HL-60/S4 (cell line): ENCODE results near the gene EXOC3.

ENCODE experiments used
- in situ Hi-C: fragments of 300-500 bp; cut with MboI; formaldehyde crosslinking; loops from 2 replicates; pipeline ENCODE4 v1.14.3; 2022; ENCODE audit warnings: low sequenced_read_pairs

EXOC3 gene

DNA sequence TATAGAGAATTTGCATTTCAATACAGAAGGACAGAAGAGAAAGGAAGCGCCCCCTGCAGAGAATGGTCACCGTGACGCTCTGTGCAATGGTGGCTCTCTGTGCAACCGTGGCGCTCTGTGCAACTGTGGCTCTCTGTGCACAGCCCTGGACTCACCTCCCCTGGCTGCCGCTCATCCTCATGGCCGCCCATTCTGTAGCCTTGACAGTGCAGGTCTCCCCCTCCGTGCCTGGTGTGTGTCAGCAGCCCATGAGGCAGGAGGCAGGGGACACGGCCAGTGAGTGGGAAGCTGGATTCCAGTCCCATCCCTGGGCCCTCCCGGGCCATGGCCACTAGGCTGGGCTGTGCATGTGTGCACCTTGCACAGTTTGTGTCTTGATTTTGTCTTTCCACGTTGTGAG, 12.0 kb downstream of the EXOC3 start:
- in situ Hi-C loops, result no loop called here

GRCh38 chr5:455806-456205, 12.8 kb downstream of the EXOC3 start:
- in situ Hi-C loops, result no loop called here

GRCh38 chr5:456351-457194, 13.6 kb downstream of the EXOC3 start:
- in situ Hi-C loops, result no loop called here

DNA sequence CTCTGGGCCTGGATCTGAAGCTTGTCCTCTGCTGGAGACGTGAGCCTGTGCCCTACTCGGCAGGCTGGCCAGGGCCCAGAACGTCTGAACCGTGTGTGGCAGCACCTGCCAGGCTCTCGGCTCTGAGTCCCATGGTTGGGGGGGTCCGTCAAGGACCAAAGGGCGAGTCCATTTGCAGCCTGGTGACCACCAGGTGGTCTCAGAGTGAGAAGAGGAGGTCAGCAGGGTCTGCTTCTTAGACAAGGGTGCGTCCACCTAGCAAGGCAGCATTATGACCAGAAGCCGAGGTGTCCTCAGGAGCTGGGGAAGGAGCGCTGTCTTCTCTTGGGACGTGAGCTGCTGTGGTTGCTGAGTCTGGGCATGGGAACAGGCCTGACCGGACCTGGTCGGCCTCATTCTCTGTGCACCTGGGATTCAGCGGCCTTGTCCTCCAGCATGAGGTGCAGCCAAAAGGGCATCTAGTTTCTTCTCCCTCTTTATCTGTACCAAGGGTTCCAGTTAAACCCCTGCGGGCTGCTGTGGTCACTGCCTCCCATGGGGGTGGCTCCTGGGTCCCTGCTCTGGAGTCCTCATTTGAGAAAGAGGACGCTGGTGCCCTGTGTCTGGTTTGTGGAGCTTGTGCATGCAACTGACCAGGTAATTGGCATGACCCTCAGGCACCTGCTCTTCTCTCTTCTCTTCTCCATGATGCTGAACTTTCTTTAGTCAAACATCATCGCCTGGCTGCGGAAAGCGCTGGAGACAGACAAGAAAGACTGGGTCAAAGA, 14.4 kb downstream of the EXOC3 start:
- in situ Hi-C loops, result no loop called here

DNA sequence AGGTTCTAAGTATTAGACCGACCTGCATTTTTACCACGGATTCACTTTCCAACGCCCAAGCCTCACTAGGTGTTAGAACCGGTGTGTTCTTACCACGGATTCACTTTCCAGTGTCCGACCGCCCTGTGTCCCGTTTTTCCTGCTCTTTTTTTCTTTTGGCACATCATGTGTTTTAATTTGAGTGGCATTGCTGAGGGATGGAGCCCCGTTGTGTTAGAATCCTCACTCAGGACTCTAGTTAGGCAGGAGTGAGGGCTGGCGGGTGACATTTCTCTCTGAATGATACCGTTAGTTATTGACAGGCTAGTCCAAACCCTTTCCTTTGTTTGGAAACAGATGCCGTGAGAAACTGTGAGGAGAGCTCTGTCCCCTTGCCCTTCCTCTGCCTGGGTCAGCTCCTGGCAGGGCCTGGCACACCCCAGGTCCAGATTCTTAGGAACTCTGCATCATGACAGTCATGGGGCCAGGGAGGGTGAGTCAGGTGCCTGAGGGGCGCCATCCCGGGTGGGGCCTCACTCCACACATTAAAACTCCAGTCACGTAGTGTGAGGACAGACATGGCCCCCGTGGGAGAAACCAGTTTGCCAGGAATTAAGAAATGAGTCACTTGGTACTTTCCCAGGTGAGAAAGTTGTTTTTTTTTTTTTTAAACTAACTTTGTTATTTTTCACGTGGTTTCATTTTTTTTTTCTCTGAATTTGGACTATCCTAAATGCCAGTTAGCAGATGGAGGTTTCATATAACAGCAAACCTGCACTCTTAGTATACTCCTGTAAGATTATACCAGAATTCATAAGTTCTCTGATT, 15.8 kb downstream of the EXOC3 start:
- in situ Hi-C loops, result no loop called here

DNA sequence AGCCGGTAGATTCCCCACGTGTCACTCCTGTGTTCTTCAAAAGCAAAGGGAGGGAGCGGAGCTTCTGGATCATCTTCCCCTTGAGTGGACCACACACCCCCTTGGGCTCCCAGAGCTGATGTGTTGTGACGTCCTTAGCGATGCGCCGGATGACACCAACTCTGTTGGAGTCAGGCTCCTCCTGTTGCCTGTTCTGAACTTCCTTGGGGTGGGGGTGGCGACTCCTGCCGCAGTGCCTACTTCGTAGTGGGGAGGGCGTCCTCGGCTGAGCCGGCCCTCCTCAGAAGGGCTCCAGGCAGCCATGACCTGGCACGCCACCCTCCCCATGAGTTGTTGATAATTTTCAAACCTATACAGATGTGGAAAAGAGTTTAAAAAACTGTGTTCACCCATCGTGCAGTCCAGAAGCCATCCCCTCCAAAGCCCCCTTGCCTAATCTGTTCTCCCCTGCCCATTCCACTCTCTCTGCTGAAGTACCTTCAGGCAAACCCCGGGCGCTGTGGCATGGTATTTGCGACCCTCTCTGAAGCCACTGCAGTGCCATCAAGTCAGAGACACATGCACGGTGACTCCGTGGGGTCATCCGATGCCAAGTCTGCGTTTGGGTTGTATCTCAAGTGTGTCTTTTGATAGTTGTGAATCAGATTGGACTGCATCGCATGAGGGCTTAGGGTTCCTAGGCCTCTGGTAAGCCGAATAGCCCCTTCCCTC, 16.7 kb downstream of the EXOC3 start:
- in situ Hi-C loops, result no loop called here

DNA sequence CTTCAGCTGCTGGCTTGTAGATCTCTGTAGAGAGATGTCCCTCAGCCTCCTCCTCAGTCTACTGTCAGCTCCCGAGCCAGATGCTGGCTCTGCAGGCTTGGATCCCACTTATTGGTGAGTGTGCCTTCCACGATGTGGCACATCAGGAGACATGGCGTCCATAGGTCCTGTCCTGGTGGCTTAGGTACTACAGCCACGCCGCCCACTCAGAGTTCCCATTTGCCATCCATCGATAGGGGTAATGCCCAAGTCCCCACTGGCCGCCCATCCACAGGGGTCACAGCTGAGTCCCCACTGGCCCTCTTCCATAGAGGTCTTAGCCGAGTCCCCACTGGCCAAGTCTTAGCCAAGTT, 17.3 kb downstream of the EXOC3 start:
- in situ Hi-C loops, result no loop called here

- in situ Hi-C loops, result no loop called here
These were observed 19.1 kb downstream of the EXOC3 start for GRCh38 chr5:462051-462481.

- in situ Hi-C loops, result no loop called here
These were observed 20.3 kb downstream of the EXOC3 start for GRCh38 chr5:463301-463700.

GRCh38 chr5:463952-464351, 21.0 kb downstream of the EXOC3 start:
- in situ Hi-C loops, result no loop called here

DNA sequence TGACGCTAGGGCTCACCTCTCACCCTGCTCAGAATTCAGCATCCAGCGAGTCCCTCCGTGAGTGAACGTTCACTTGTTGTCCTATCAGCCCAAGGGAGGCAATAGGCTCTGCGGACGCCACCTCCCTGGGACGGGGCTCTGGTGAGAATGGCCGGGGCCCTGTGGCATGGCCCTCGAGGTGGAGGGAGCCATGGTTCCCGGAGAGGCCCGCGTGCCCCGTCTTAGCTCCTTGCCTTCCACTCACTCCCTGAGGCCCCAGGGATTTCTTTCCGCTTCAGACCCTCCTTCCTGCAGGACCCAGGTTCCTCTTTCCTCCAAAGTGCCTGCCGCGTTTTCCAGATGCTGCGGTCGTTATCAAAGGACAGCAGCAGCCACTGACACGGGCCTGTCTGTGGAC, 21.5 kb downstream of the EXOC3 start:
- in situ Hi-C loops, result no loop called here

- in situ Hi-C loops, result no loop called here
These were observed 22.0 kb downstream of the EXOC3 start for GRCh38 chr5:464843-465590.

DNA sequence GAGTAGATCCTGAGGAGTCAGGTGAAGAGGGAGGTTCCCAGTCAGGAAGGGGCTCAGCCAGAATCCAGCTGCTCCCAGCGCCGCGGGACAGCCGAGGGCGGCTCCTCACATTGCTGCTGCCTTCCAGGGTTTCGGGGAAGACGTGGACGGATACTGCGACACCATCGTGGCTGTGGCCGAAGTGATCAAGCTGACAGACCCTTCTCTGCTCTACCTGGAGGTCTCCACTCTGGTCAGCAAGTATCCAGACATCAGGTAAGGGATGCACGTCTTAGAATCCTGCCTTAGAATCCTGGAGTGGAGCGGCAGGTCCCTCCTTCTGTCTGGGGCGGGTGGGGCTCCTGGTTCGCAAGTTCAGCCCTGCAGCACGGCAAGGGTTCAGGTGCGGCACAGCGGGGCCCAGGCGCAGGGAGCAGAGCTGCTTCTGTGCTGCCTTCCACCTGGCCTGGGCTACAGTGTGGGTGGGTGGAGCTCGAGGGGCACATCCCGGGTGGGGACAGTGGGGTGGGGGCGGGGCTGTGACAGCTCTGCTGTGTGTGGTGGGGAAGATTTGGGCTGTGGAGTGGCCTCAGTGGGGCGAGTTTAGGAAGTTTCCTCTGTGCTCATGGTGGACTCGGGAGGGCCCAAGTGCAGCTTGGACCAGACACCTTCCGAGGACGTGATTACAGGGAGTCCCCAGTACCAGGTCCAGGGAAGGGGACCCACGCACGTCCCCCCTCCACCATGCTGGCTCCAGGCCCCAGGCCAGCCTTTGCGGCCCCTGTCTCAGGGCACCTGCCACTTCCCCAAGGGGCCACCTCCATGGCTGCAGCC, 22.8 kb downstream of the EXOC3 start:
- in situ Hi-C loops, result no loop called here

DNA sequence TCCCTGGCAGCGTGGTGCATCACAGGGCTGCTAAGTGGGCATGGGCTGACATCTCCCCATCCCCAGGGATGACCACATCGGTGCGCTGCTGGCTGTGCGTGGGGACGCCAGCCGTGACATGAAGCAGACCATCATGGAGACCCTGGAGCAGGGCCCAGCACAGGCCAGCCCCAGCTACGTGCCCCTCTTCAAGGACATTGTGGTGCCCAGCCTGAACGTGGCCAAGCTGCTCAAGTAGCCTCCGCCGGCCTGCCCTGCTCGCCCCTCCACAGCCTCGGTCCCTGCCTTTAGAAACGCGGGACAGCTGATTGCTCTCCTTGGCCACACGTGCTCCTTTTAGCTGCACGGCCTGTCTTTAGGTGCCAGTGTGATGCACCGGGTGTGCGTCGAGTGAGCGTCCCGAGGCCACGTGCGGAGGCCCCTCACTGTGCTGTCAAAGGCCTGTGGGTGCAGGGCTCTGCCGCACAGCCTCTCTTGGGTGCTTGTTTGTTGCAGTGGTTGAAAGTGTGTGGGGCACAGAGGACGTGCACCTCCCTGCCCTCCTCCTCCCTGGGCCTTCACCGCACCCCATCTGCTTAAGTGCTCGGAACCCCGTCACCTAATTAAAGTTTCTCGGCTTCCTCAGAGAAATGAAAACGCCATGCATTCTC, 23.8 kb downstream of the EXOC3 start:
- in situ Hi-C loops, result no loop called here

- in situ Hi-C loops, result no loop called here
These were observed 25.4 kb downstream of the EXOC3 start for GRCh38 chr5:468401-468800.

DNA sequence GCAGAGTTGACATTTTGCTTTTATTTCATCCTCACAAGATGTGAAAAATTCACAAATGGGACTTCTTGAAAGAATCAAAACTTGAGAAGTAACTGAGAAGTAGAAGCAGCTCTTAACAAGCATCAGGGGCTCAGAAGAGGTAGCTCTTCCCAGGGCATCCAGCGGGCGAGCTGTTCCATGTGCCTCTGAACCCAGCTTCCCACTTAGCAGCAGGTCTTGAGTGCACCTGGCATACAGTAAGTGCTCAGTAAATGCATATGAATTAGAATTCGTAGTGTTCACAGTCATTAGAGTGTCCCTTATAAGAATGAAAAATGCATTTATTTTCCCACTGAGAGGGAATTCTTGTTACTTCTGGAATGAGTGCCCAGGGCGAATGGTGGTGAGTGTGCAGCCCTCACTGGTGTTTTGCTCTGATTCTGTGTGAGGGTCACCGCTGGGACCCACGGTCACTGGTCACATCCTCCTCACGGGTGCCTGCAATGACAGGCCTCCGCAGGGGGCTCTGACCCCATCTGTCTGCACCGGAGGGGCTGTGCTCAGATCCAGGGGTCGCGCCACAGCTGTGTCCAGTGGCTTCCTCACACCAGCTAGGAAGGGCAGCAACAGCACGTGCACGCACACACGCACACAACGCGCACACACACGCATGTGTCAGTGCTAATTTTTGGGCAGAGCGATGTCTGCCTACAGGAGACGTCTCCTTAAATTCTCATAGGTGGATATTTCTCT, 26.9 kb downstream of the EXOC3 start:
- in situ Hi-C loops, result no loop called here

- in situ Hi-C loops, result no loop called here
These were observed 28.2 kb downstream of the EXOC3 start for GRCh38 chr5:470961-471749.

DNA sequence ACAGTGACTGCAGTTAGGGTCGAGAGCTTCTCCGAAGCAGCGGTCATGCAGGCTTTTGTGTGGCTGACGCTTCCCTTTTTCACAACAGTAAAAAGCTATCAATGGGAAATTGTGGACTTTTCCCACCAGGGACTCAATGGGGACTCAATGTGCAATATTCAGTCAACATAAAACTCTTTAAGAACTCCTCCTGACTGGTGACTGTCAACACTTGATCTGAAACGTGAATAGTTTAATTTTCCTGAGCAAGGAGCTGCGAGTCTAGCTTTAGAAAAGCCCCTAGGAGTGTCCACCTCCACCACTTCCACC, 28.7 kb downstream of the EXOC3 start:
- in situ Hi-C loops, result no loop called here
